Left ventricle myocardium inferior (tissue), 1 donor: ENCODE results near the gene TSPAN4. TPM values are rescaled to one million over a fixed set of nuclear protein-coding genes. Genes with fewer than 3 reads are reported as not detected.

ENCODE experiments used
- DNase-seq: peaks from one replicate; pipeline ENCODE4 v3.0.0-alpha.2; 2020
- H3K27ac ChIP-seq: fragments of 200-600 bp; replicated peaks from 2 replicates; pipeline ENCODE4 v1.8.0; 2021
- H3K27me3 ChIP-seq: fragments of 200-600 bp; 2 replicates; pipeline ENCODE4 v1.8.0; 2021; ENCODE audit warnings: low read depth
- H3K36me3 ChIP-seq: fragments of 200-600 bp; 2 replicates; pipeline ENCODE4 v1.8.0; 2021
- H3K4me1 ChIP-seq: fragments of 200-600 bp; 2 replicates; pipeline ENCODE4 v1.8.0; 2021
- H3K4me3 ChIP-seq: fragments of 200-600 bp; 2 replicates; pipeline ENCODE4 v1.8.0; 2021; ENCODE audit warnings: mild to moderate bottlenecking, moderate library complexity
- H3K9me3 ChIP-seq: fragments of 200-600 bp; replicated peaks from 2 replicates; pipeline ENCODE4 v1.8.0; 2021
- CTCF ChIP-seq: fragments of 200-600 bp; IDR thresholded peaks from 2 replicates; pipeline ENCODE4 v1.8.0; 2021; ENCODE audit warnings: antibody characterized with exemption, mild to moderate bottlenecking, borderline replicate concordance
- intact Hi-C: fragments of 100-400 bp; cut with micrococcal nuclease; formaldehyde crosslinking; loops from one replicate; pipeline ENCODE4 v1.11.0; 2022
- total RNA-seq: library from RNA; stranded (reverse); fragmentation: NEBNext Ultra II Directional; extraction: Animal tissue kit (Norgen Biotek cat#: 25700); gene quantifications from one replicate; pipeline ENCODE4 v1.2.1, GENCODE V29; 2021
- donor health status: DM: no; HTN: yes; CAD: no; lungs with severe emphysema.

TSPAN4 gene
- total RNA-seq, 1 donor from 2014 or later: 33.0 TPM

GRCh38 chr11:863910-864827 is 21.5 kb downstream of the TSPAN4 start:
- no peak overlapping the region for H3K27ac ChIP-seq
- TF ChIP-seq CTCF: no peak
- peaks cover 27% of the 10 kb centered on the region for H3K4me1 ChIP-seq
- no peaks in the 10 kb centered on the region for H3K9me3 ChIP-seq
- H3K36me3 ChIP-seq: peaks cover 45% of the 10 kb centered on the region
- no peak for DNase-seq
- intact Hi-C loops: no loop called here
- H3K4me3 ChIP-seq: no peak overlapping the region
- H3K27me3 ChIP-seq: no peaks in the 10 kb centered on the region

- no peak for TF ChIP-seq CTCF
- H3K9me3 ChIP-seq: no peaks in the 10 kb centered on the region
Measured at GRCh38 chr11:864898-865297, 22.2 kb downstream of the TSPAN4 start.

GRCh38 chr11:865462-866430 is 23.1 kb downstream of the TSPAN4 start:
- intact Hi-C loops: no loop called here
- H3K36me3 ChIP-seq: peaks cover 45% of the 10 kb centered on the region

More at GRCh38 chr11:864898-865297, 22.2 kb downstream of the TSPAN4 start:
- Histone ChIP-seq H3K36me3 (peaks cover 45% of the 10 kb centered on the region), H3K4me3 (no peak overlapping the region), H3K4me1 (peaks cover 21% of the 10 kb centered on the region), H3K27me3 (no peaks in the 10 kb centered on the region), H3K27ac (no peak overlapping the region)
- intact Hi-C loops: no loop called here
- DNase-seq: no peak

GRCh38 chr11:866481-866880 is 23.8 kb downstream of the TSPAN4 start:
- intact Hi-C loops: no loop called here
- Histone ChIP-seq H3K4me3 (no peak overlapping the region), H3K9me3 (no peaks in the 10 kb centered on the region), H3K36me3 (peaks cover 45% of the 10 kb centered on the region), H3K27me3 (no peaks in the 10 kb centered on the region), H3K4me1 (peaks cover 8% of the 10 kb centered on the region), H3K27ac (no peak overlapping the region)
- DNase-seq: no peak
- no peak for TF ChIP-seq CTCF

More at GRCh38 chr11:865462-866430, 23.1 kb downstream of the TSPAN4 start:
- TF ChIP-seq CTCF: no peak
- DNase-seq: no peak
- no peaks in the 10 kb centered on the region for H3K27me3 ChIP-seq
- H3K4me1 ChIP-seq: peaks cover 13% of the 10 kb centered on the region
- no peaks in the 10 kb centered on the region for H3K9me3 ChIP-seq
- no peak overlapping the region for H3K4me3 ChIP-seq
- no peak overlapping the region for H3K27ac ChIP-seq

GRCh38 chr11:867856-868358 is 25.3 kb downstream of the TSPAN4 start:
- no peaks in the 10 kb centered on the region for H3K4me1 ChIP-seq
- H3K36me3 ChIP-seq: peaks cover 41% of the 10 kb centered on the region
- TF ChIP-seq CTCF: no peak
- H3K27ac ChIP-seq: no peak overlapping the region
- no peaks in the 10 kb centered on the region for H3K27me3 ChIP-seq
- no peak for DNase-seq
- intact Hi-C loops: no loop called here
- H3K9me3 ChIP-seq: no peaks in the 10 kb centered on the region
- H3K4me3 ChIP-seq: no peak overlapping the region
